CD4-positive, alpha-beta T cell (primary cell): ENCODE measurements around the gene PF4V1. TPM values are rescaled to one million over a fixed set of nuclear protein-coding genes. Genes with fewer than 3 reads are reported as not detected.

Source experiments
- ATAC-seq: fragments of 200-7000 bp; cut with Tn5 transposase; one replicate; pipeline ENCODE4 v1.10.0; 2022; ENCODE audit warnings: mild to moderate bottlenecking; ENCODE audit not compliant: poor library complexity
- CTCF ChIA-PET: fragments of 350-600 bp; sonication (Branson Sonifier 250); formaldehyde crosslinking; loops from one replicate; lab custom pipeline; 2021; ENCODE audit warnings: antibody characterized with exemption, inconsistent platforms; lab: Charles Lee
- POLR2A ChIA-PET: fragments of 350-600 bp; sonication (Branson Sonifier 250); formaldehyde crosslinking; loops from one replicate; lab custom pipeline; 2021; ENCODE audit warnings: antibody characterized with exemption, inconsistent platforms; lab: Charles Lee
- DNase-seq, 14 experiments: peaks; one replicate each; pipeline ENCODE4 v3.0.0-alpha.2; 2013 to 2020; ENCODE audit warnings: mixed read lengths in 2 of 14
- H3K27ac ChIP-seq, 2 donors: one replicate each; pipeline versions ENCODE4 v1.5.1 to v1.7.0; 2013; ENCODE audit warnings: low read length in 2 of 2, low read depth in 1 of 2, mild to moderate bottlenecking in 1 of 2
- H3K27me3 ChIP-seq, 2 experiments: 1 replicate in 1 of 2; 2 replicates in 1 of 2; pipeline versions ENCODE4 v1.6.1 to v1.7.0; 2013; ENCODE audit warnings: low read length in 2 of 2, control low read depth in 1 of 2, mild to moderate bottlenecking in 1 of 2, moderate library complexity in 1 of 2; ENCODE audit not compliant: insufficient read depth in 2 of 2, control insufficient read depth in 1 of 2
- H3K36me3 ChIP-seq: one replicate; pipeline ENCODE4 v1.6.1; 2013; ENCODE audit warnings: low read length, control low read depth; ENCODE audit not compliant: insufficient read depth
- H3K4me1 ChIP-seq: one replicate; pipeline ENCODE4 v1.6.1; 2013; ENCODE audit warnings: low read length, control low read depth; ENCODE audit not compliant: insufficient read depth
- H3K4me3 ChIP-seq: one replicate; pipeline ENCODE4 v1.5.1; 2013; ENCODE audit warnings: mild to moderate bottlenecking, low read length, moderate library complexity
- H3K9me3 ChIP-seq, 2 experiments: 1 replicate in 1 of 2; 2 replicates in 1 of 2; pipeline versions ENCODE4 v1.6.1 to v1.7.0; 2013; ENCODE audit warnings: low read length in 2 of 2, mild to moderate bottlenecking in 2 of 2, control low read depth in 1 of 2, moderate library complexity in 1 of 2; ENCODE audit not compliant: control insufficient read depth in 1 of 2, insufficient read depth in 1 of 2
- H3K27ac Mint-ChIP-seq: one replicate; pipeline ENCODE4 v1.8.0; 2020; ENCODE audit warnings: mixed read lengths
- H3K27me3 Mint-ChIP-seq: one replicate; pipeline ENCODE4 v1.8.0; 2021; ENCODE audit warnings: mixed read lengths
- H3K36me3 Mint-ChIP-seq: one replicate; pipeline ENCODE4 v1.8.0; 2021; ENCODE audit warnings: low read depth, mixed read lengths
- H3K4me1 Mint-ChIP-seq: one replicate; pipeline ENCODE4 v1.8.0; 2021; ENCODE audit warnings: low read depth, mixed read lengths
- H3K4me3 Mint-ChIP-seq: one replicate; pipeline ENCODE4 v1.8.0; 2020; ENCODE audit warnings: mild to moderate bottlenecking, mixed read lengths
- H3K9me3 Mint-ChIP-seq: one replicate; pipeline ENCODE4 v1.8.0; 2020; ENCODE audit warnings: mixed read lengths
- CTCF ChIP-seq: fragments of 200-600 bp; IDR thresholded peaks from one replicate; pipeline ENCODE4 v1.8.0; 2022; ENCODE audit warnings: antibody characterized with exemption, mild to moderate bottlenecking
- intact Hi-C, 2 experiments: fragments of 100-400 bp; cut with DNase I in 1 of 2; cut with micrococcal nuclease in 1 of 2; formaldehyde crosslinking; loops; one replicate each; pipeline versions ENCODE4 v1.15.1 to v1.9.0; 2023 to 2025; cut with DNase I, micrococcal nuclease
- total RNA-seq, 174 experiments: library from RNA in 2 of 174; stranded (reverse) in 2 of 174; gene quantifications; one replicate each; pipeline ENCODE4 v1.2.3 and lab custom pipeline; 2021 to 2026

PF4V1 gene
- total RNA-seq, 2 experiments from 2014 or later = not detected

- ATAC-seq = no peak
- H3K27ac ChIP-seq = no peak overlapping the region
- Mint-ChIP-seq H3K27ac (no peak overlapping the region), H3K9me3 (no peaks in the 10 kb centered on the region), H3K27me3 (peaks cover 10% of the 10 kb centered on the region), H3K36me3 (no peaks in the 10 kb centered on the region), H3K4me3 (no peak overlapping the region), H3K4me1 (no peaks in the 10 kb centered on the region)
- POLR2A ChIA-PET = no interaction called here
- CTCF ChIA-PET = no interaction called here
- H3K27me3 ChIP-seq = no peaks in the 10 kb centered on the region
- no peak overlapping the region for H3K4me3 ChIP-seq
- intact Hi-C loops = no loop called here
- peaks cover 0 to 6% of the 10 kb centered on the region in 2 experiments for H3K9me3 ChIP-seq
- no peaks in the 10 kb centered on the region for H3K4me1 ChIP-seq
- H3K36me3 ChIP-seq = no peaks in the 10 kb centered on the region
- TF ChIP-seq CTCF = no peak
- DNase-seq = no peak
Measured at GRCh38 chr4:73853718-73854473, 800 bp downstream of the PF4V1 start.

GRCh38 chr4:73855406-73855805, 2.3 kb downstream of the PF4V1 start:
- no peak overlapping the region for H3K27ac ChIP-seq
- H3K36me3 ChIP-seq = no peaks in the 10 kb centered on the region
- CTCF ChIA-PET = no interaction called here
- Mint-ChIP-seq H3K27me3 (peaks cover 15% of the 10 kb centered on the region), H3K36me3 (no peaks in the 10 kb centered on the region), H3K4me3 (no peak overlapping the region), H3K27ac (no peak overlapping the region), H3K9me3 (no peaks in the 10 kb centered on the region), H3K4me1 (no peaks in the 10 kb centered on the region)
- POLR2A ChIA-PET = no interaction called here
- H3K4me1 ChIP-seq = no peaks in the 10 kb centered on the region
- H3K9me3 ChIP-seq = peaks cover 0 to 6% of the 10 kb centered on the region in 2 experiments
- TF ChIP-seq CTCF = no peak
- H3K4me3 ChIP-seq = no peak overlapping the region
- no peaks in the 10 kb centered on the region for H3K27me3 ChIP-seq
- ATAC-seq = no peak
- intact Hi-C loops = no loop called here
- no peak for DNase-seq

- ATAC-seq (no peak), DNase-seq (no peak)
- no peaks in the 10 kb centered on the region for H3K4me1 ChIP-seq
- Mint-ChIP-seq H3K36me3 (no peaks in the 10 kb centered on the region), H3K9me3 (no peaks in the 10 kb centered on the region), H3K4me3 (no peak overlapping the region), H3K27me3 (peaks cover 19% of the 10 kb centered on the region), H3K27ac (no peak overlapping the region), H3K4me1 (no peaks in the 10 kb centered on the region)
- H3K9me3 ChIP-seq = peaks cover 0 to 6% of the 10 kb centered on the region in 2 experiments
- CTCF ChIA-PET = no interaction called here
- no peak for TF ChIP-seq CTCF
- H3K4me3 ChIP-seq = no peak overlapping the region
- no peaks in the 10 kb centered on the region for H3K27me3 ChIP-seq
- H3K27ac ChIP-seq = no peak overlapping the region
- intact Hi-C loops = no loop called here
- no peaks in the 10 kb centered on the region for H3K36me3 ChIP-seq
- POLR2A ChIA-PET = no interaction called here
Measured at GRCh38 chr4:73856518-73856917, 3.4 kb downstream of the PF4V1 start.
